ELF-1 (cell line): ENCODE measurements around the gene SGSM1.
"Not testable (repeated sequence)": the region's sequence is repeated elsewhere in the genome, so short reads cannot be mapped to it uniquely, and the experiment has no call there.

ENCODE experiments used
- DNase-seq: peaks from one replicate; pipeline ENCODE4 v3.0.0-alpha.2; 2016; ENCODE audit warnings: low read depth, low spot score

Gene SGSM1

GRCh38 chr22:24894220-24894975 is 88.4 kb downstream of the SGSM1 start:
- peak; percentile 88 for DNase-seq

- peak; percentile 59 for DNase-seq
Measured at GRCh38 chr22:24894998-24895397, 89.0 kb downstream of the SGSM1 start.

GRCh38 chr22:24901448-24901847 is 95.4 kb downstream of the SGSM1 start:
- no peak for DNase-seq

- DNase-seq, result no peak
Measured at GRCh38 chr22:24905909-24906308, 99.9 kb downstream of the SGSM1 start.

- not testable (repeated sequence) for DNase-seq
Measured at GRCh38 chr22:24907101-24907500, 101.1 kb downstream of the SGSM1 start.

- DNase-seq, result no peak
Measured at GRCh38 chr22:24920029-24920428, 114.0 kb downstream of the SGSM1 start.

- DNase-seq, result peak; percentile 58
Measured at GRCh38 chr22:24925586-24926427, 119.8 kb downstream of the SGSM1 start.

- DNase-seq, result no peak
Measured at GRCh38 chr22:24926428-24926725, 120.4 kb downstream of the SGSM1 start.

- no peak for DNase-seq
Measured at GRCh38 chr22:24926849-24927579, 121.0 kb downstream of the SGSM1 start.

- no peak for DNase-seq
Measured at GRCh38 chr22:24928322-24928721, 122.3 kb downstream of the SGSM1 start.

GRCh38 chr22:24930678-24931077 is 124.7 kb downstream of the SGSM1 start:
- DNase-seq, result peak; percentile 55

GRCh38 chr22:24935771-24936483 is 129.9 kb downstream of the SGSM1 start:
- no peak for DNase-seq

GRCh38 chr22:24937114-24937513 is 131.1 kb downstream of the SGSM1 start:
- DNase-seq, result no peak

GRCh38 chr22:24938741-24939341 is 132.8 kb downstream of the SGSM1 start:
- DNase-seq, result peak; percentile 55

GRCh38 chr22:24942301-24942700 is 136.3 kb downstream of the SGSM1 start:
- no peak for DNase-seq

- no peak for DNase-seq
Measured at GRCh38 chr22:24944217-24944937, 138.4 kb downstream of the SGSM1 start.

- DNase-seq, result no peak
Measured at GRCh38 chr22:24945430-24945829, 139.4 kb downstream of the SGSM1 start.

GRCh38 chr22:24947383-24947782 is 141.4 kb downstream of the SGSM1 start:
- DNase-seq, result no peak

- no peak for DNase-seq
Measured at GRCh38 chr22:24947881-24948280, 141.9 kb downstream of the SGSM1 start.

- DNase-seq, result peak; percentile 75
Measured at GRCh38 chr22:24948356-24949202, 142.6 kb downstream of the SGSM1 start.
